Mesenchymal stem cell (in vitro differentiated cells and primary cell): ENCODE data around the gene SEMA3A.

Experiments
- DNase-seq: peaks from one replicate; pipeline ENCODE4 v3.0.0-alpha.2; 2013
- H2AFZ ChIP-seq: one replicate; pipeline ENCODE4 v1.6.1; 2013; ENCODE audit warnings: low read depth, mild to moderate bottlenecking, control low read depth, inconsistent platforms, low read length, moderate library complexity
- H2AK5ac ChIP-seq: 2 replicates; pipeline ENCODE4 v1.6.1; 2013; ENCODE audit warnings: low read length, moderate library complexity, mild to moderate bottlenecking, inconsistent platforms; ENCODE audit not compliant: severe bottlenecking
- H2BK120ac ChIP-seq: one replicate; pipeline ENCODE4 v1.6.1; 2013; ENCODE audit warnings: low read depth, mild to moderate bottlenecking, inconsistent platforms, low read length, moderate library complexity
- H2BK12ac ChIP-seq, 2 experiments: one replicate each; pipeline ENCODE4 v1.6.1; 2013; ENCODE audit warnings: inconsistent platforms in 2 of 2, low read length in 2 of 2, mild to moderate bottlenecking in 2 of 2, moderate library complexity in 2 of 2, control low read depth in 1 of 2
- H2BK15ac ChIP-seq: one replicate; pipeline ENCODE4 v1.6.1; 2013; ENCODE audit warnings: mild to moderate bottlenecking, low read depth, inconsistent platforms; ENCODE audit not compliant: poor library complexity, severe bottlenecking
- H2BK5ac ChIP-seq: 2 replicates; pipeline ENCODE4 v1.6.1; 2013; ENCODE audit warnings: low read depth, mild to moderate bottlenecking, low read length, control low read depth, inconsistent platforms; ENCODE audit not compliant: poor library complexity, severe bottlenecking
- H3K14ac ChIP-seq, 2 experiments: one replicate each; pipeline ENCODE4 v1.6.1; 2013; ENCODE audit warnings: inconsistent platforms in 2 of 2, low read length in 2 of 2, control low read depth in 1 of 2, mild to moderate bottlenecking in 1 of 2, moderate library complexity in 1 of 2
- H3K18ac ChIP-seq, 2 experiments: one replicate each; pipeline ENCODE4 v1.6.1; 2013; ENCODE audit warnings: inconsistent platforms in 2 of 2, low read length in 2 of 2, control low read depth in 1 of 2, low read depth in 1 of 2, mild to moderate bottlenecking in 1 of 2
- H3K23ac ChIP-seq, 2 experiments: one replicate each; pipeline ENCODE4 v1.6.1; 2013; ENCODE audit warnings: inconsistent platforms in 2 of 2, low read length in 2 of 2, mild to moderate bottlenecking in 2 of 2, moderate library complexity in 2 of 2, control low read depth in 1 of 2
- H3K27ac ChIP-seq: 2 replicates; pipeline ENCODE4 v1.5.1; 2013; ENCODE audit warnings: mild to moderate bottlenecking, moderate library complexity, low read length, control low read depth, inconsistent platforms; ENCODE audit not compliant: poor library complexity, severe bottlenecking
- H3K27me3 ChIP-seq, 2 experiments: 2 replicates each; pipeline versions ENCODE4 v1.6.1 to v1.7.0; 2013; ENCODE audit warnings: low read length in 2 of 2, mild to moderate bottlenecking in 2 of 2, moderate library complexity in 2 of 2, control low read depth in 1 of 2, inconsistent platforms in 1 of 2; ENCODE audit not compliant: control insufficient read depth in 1 of 2, insufficient read depth in 1 of 2
- H3K36me3 ChIP-seq, 2 experiments: 2 replicates each; pipeline versions ENCODE4 v1.6.1 to v1.7.0; 2013; ENCODE audit warnings: low read length in 2 of 2, control low read depth in 1 of 2, inconsistent platforms in 1 of 2, low read depth in 1 of 2, mild to moderate bottlenecking in 1 of 2; ENCODE audit not compliant: insufficient read depth in 2 of 2, control insufficient read depth in 1 of 2
- H3K4ac ChIP-seq, 2 experiments: one replicate each; pipeline ENCODE4 v1.6.1; 2013; ENCODE audit warnings: inconsistent platforms in 2 of 2, low read length in 2 of 2, mild to moderate bottlenecking in 2 of 2, moderate library complexity in 2 of 2, control low read depth in 1 of 2, low read depth in 1 of 2
- H3K4me1 ChIP-seq: 2 replicates; pipeline ENCODE4 v1.6.1; 2013; ENCODE audit warnings: low read depth, low read length, control low read depth; ENCODE audit not compliant: control insufficient read depth, insufficient read depth
- H3K4me2 ChIP-seq: 2 replicates; pipeline ENCODE4 v1.6.1; 2013; ENCODE audit warnings: low read length, mild to moderate bottlenecking, inconsistent platforms; ENCODE audit not compliant: poor library complexity, severe bottlenecking
- H3K4me3 ChIP-seq, 2 experiments: 2 replicates each; pipeline versions ENCODE4 v1.5.1 to v1.7.0; 2013; ENCODE audit warnings: low read length in 2 of 2, mild to moderate bottlenecking in 2 of 2, control low read depth in 1 of 2, low read depth in 1 of 2; ENCODE audit not compliant: insufficient read depth in 1 of 2
- H3K79me1 ChIP-seq: replicated peaks from 2 replicates; pipeline ENCODE4 v1.6.1; 2013; ENCODE audit warnings: mild to moderate bottlenecking, control low read depth, low read length, inconsistent platforms; ENCODE audit not compliant: poor library complexity, severe bottlenecking
- H3K9ac ChIP-seq: 2 replicates; pipeline ENCODE4 v1.7.0; 2013; ENCODE audit warnings: mild to moderate bottlenecking, low read length, moderate library complexity
- H3K9me3 ChIP-seq: 2 replicates; pipeline ENCODE4 v1.7.0; 2013; ENCODE audit warnings: mild to moderate bottlenecking, low read length; ENCODE audit not compliant: control insufficient read depth
- H4K8ac ChIP-seq: one replicate; pipeline ENCODE4 v1.6.1; 2013; ENCODE audit warnings: inconsistent platforms, mild to moderate bottlenecking, low read length, moderate library complexity
- H4K91ac ChIP-seq: one replicate; pipeline ENCODE4 v1.6.1; 2013; ENCODE audit warnings: mild to moderate bottlenecking, low read length, inconsistent platforms
- WGBS: methylation state at CpG from one replicate; pipeline ENCODE4 v1.1.7; 2013; ENCODE audit warnings: mixed read lengths; 5-methylcytosine and 5-hydroxymethylcytosine counted together

Gene SEMA3A

DNA sequence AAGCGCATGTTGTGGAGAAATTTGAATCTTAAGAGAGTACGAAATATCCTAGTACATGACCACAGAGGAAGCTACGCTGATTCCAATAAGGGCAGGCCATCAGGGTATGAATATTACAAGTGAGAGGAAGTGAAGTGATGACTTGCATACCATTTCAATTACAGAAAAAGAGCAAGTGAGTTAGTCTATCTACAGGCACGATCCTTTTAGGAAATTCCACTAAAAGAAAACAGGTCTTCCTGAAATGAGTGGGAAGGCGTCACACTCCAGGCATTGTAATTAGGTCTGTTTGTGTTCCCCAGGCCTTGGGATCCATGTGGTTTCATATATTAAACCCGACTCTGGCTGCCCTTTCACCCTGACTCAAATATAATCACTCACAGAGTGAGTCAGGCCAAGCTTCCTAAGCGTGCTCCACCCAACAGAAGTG is 152.5 kb downstream of the SEMA3A start:
- H3K9ac ChIP-seq: peak overlapping the region; percentile 49
- 7% methylated on average over 5 of the region's 7 CpGs for WGBS

DNA sequence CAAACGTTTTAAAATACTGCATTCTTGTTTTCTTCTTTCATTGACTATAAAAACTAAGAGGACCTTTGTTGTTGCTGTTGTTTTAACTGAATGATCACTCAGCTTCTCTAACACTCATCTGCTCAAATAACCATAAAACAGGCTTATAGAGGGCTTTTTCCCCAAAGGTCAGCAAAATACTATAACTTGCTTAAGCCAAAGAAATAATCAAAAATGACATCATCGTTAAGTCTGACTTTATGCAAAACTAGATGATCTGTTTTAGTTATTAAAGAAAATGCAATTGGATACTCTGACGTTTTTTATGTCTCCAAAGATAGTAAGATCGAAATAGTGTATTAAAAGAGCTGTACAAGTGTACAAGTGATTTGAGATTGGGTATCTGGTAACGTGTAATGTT is 152.9 kb downstream of the SEMA3A start:
- Histone ChIP-seq H2BK120ac (no peak overlapping the region), H2BK12ac (no peak overlapping the region), H3K4ac (no peak overlapping the region), H2BK15ac (no peak overlapping the region), H3K4me2 (no peak overlapping the region), H3K79me1 (no peaks in the 10 kb centered on the region), H4K8ac (no peak overlapping the region), H3K9ac (peak overlapping the region; percentile 49), H2AK5ac (no peak overlapping the region), H3K14ac (no peak overlapping the region), H3K18ac (no peak overlapping the region), H4K91ac (no peak overlapping the region), H3K4me1 (no peaks in the 10 kb centered on the region), H2AFZ (no peak overlapping the region), H3K23ac (no peak overlapping the region), H3K27ac (no peak overlapping the region), H3K9me3 (no peaks in the 10 kb centered on the region), H2BK5ac (no peak overlapping the region), H3K27me3 (no peaks in the 10 kb centered on the region), H3K4me3 (no peak overlapping the region), H3K36me3 (no peaks in the 10 kb centered on the region)
- 79% methylated on average over 4 of the region's 5 CpGs for WGBS
- DNase-seq: no peak

More for the DNA sequence above, 152.5 kb downstream of the SEMA3A start:
- no peak overlapping the region for H2BK120ac ChIP-seq
- no peak overlapping the region for H2BK12ac ChIP-seq
- H2AK5ac ChIP-seq: no peak overlapping the region
- H3K4me3 ChIP-seq: no peak overlapping the region
- no peak overlapping the region for H3K14ac ChIP-seq
- no peak overlapping the region for H3K18ac ChIP-seq
- peak; percentile 89 for DNase-seq
- H3K27ac ChIP-seq: peak overlapping the region; percentile 77
- no peak overlapping the region for H3K4ac ChIP-seq
- H2BK5ac ChIP-seq: no peak overlapping the region
- no peak overlapping the region for H3K4me2 ChIP-seq
- no peak overlapping the region for H4K8ac ChIP-seq
- H3K36me3 ChIP-seq: no peaks in the 10 kb centered on the region
- no peak overlapping the region for H2AFZ ChIP-seq
- no peak overlapping the region for H2BK15ac ChIP-seq
- H3K4me1 ChIP-seq: no peaks in the 10 kb centered on the region
- no peak overlapping the region for H4K91ac ChIP-seq
- no peaks in the 10 kb centered on the region for H3K9me3 ChIP-seq
- H3K27me3 ChIP-seq: no peaks in the 10 kb centered on the region
- no peak overlapping the region for H3K23ac ChIP-seq
- no peaks in the 10 kb centered on the region for H3K79me1 ChIP-seq

DNA sequence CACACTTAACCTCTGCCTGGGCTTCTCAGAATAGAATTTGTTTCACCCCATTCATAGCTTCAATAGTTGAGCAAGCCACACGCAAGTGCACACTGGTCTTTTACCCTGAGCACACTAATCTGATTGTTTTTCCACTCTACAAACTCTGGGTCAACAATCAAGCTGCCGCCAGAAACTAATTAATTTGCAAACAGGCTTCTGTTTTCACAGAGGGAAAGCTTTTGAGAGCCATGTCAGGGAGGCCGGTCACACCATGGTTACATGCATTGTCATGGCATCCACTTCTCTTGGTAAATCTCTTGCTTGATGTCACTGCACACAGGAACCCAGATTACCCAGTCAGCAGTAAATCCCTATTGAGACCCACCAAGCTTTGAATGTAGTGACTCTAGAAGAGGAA is 154.2 kb downstream of the SEMA3A start:
- Histone ChIP-seq H2BK12ac (no peak overlapping the region), H2BK15ac (no peak overlapping the region), H3K79me1 (no peaks in the 10 kb centered on the region), H3K14ac (no peak overlapping the region), H3K27ac (no peak overlapping the region), H3K27me3 (no peaks in the 10 kb centered on the region), H4K91ac (no peak overlapping the region), H3K4ac (peak overlapping the region; percentile 67 to 70), H2AFZ (no peak overlapping the region), H3K4me2 (no peak overlapping the region), H3K4me3 (no peak overlapping the region), H2BK5ac (no peak overlapping the region), H3K36me3 (no peaks in the 10 kb centered on the region), H3K23ac (no peak overlapping the region), H3K9ac (no peak overlapping the region), H3K4me1 (no peaks in the 10 kb centered on the region), H4K8ac (no peak overlapping the region), H3K18ac (peak overlapping the region in 1 of 2 experiments; percentile 11), H2AK5ac (no peak overlapping the region), H2BK120ac (no peak overlapping the region), H3K9me3 (no peaks in the 10 kb centered on the region)
- no peak for DNase-seq
- WGBS: 85% methylated on average over 3 of the region's 3 CpGs

- Histone ChIP-seq H2BK15ac (no peak overlapping the region), H3K4me1 (no peaks in the 10 kb centered on the region), H2BK5ac (no peak overlapping the region), H3K9ac (no peak overlapping the region), H3K27me3 (no peaks in the 10 kb centered on the region), H3K4me2 (no peak overlapping the region), H3K4me3 (no peak overlapping the region), H2AK5ac (no peak overlapping the region), H3K18ac (no peak overlapping the region), H3K23ac (no peak overlapping the region), H3K14ac (no peak overlapping the region), H2AFZ (no peak overlapping the region), H3K79me1 (no peaks in the 10 kb centered on the region), H4K8ac (no peak overlapping the region), H3K9me3 (no peaks in the 10 kb centered on the region), H3K4ac (no peak overlapping the region), H2BK12ac (no peak overlapping the region), H4K91ac (no peak overlapping the region), H3K36me3 (no peaks in the 10 kb centered on the region), H3K27ac (no peak overlapping the region), H2BK120ac (no peak overlapping the region)
- DNase-seq: no peak
Measured at GRCh38 chr7:84039432-84039831, 155.2 kb downstream of the SEMA3A start.
